Esophagus muscularis mucosa (tissue), 4 donors: ENCODE results near the gene VARS1. TPM values are rescaled to one million over a fixed set of nuclear protein-coding genes. Genes with fewer than 3 reads are reported as not detected.

Source experiments
- DNase-seq: peaks from one replicate; pipeline ENCODE4 v3.0.0-alpha.2; 2017; ENCODE audit errors: extremely low spot score
- H3K27ac ChIP-seq, 4 donors: fragments of 200-600 bp; sonication (generic); replicated peaks in 1 of 4; 1 replicate in 3 of 4; 2 replicates in 1 of 4; pipeline ENCODE4 v1.5.1; 2016 to 2019; ENCODE audit warnings: mild to moderate bottlenecking in 1 of 4
- H3K27me3 ChIP-seq, 4 donors: fragments of 200-600 bp; sonication (generic); one replicate each; pipeline versions ENCODE4 v1.5.1 to v1.6.0; 2016 to 2019
- H3K36me3 ChIP-seq, 4 donors: fragments of 200-600 bp; sonication (generic); one replicate each; pipeline ENCODE4 v1.5.1; 2016 to 2019
- H3K4me1 ChIP-seq, 4 donors: fragments of 200-600 bp; sonication (generic); one replicate each; pipeline ENCODE4 v1.5.1; 2016 to 2019
- H3K4me3 ChIP-seq, 4 donors: fragments of 200-600 bp; sonication (generic); 1 replicate in 2 of 4; 2 replicates in 2 of 4; pipeline ENCODE4 v1.5.1; 2016 to 2019; ENCODE audit warnings: mild to moderate bottlenecking in 4 of 4, moderate library complexity in 1 of 4
- H3K9me3 ChIP-seq, 4 donors: fragments of 200-600 bp; sonication (generic); 1 replicate in 3 of 4; 2 replicates in 1 of 4; pipeline ENCODE4 v1.5.1; 2016 to 2019
- EP300 ChIP-seq: sonication (generic); formaldehyde crosslinking; IDR thresholded peaks from one replicate; pipeline ENCODE4 v1.6.1; 2017; ENCODE audit warnings: antibody characterized with exemption
- POLR2A ChIP-seq: fragments of 450-650 bp; IDR thresholded peaks from one replicate; pipeline ENCODE4 v1.6.1; 2017; ENCODE audit warnings: antibody characterized with exemption, moderate library complexity, mild to moderate bottlenecking, low read depth
- POLR2AphosphoS5 ChIP-seq, 2 donors: sonication (generic); formaldehyde crosslinking; IDR thresholded peaks; one replicate each; pipeline ENCODE4 v1.6.1; 2017; ENCODE audit warnings: antibody characterized with exemption in 2 of 2
- WGBS: methylation state at CpG from one replicate; pipeline ENCODE4 v1.1.5; 2018; 5-methylcytosine and 5-hydroxymethylcytosine counted together
- intact Hi-C: fragments of 100-400 bp; cut with DNase I; formaldehyde crosslinking; loops from one replicate; pipeline ENCODE4 v1.15.1; 2023
- total RNA-seq, 4 donors: library from RNA; depleted of rRNA; stranded (reverse); fragments of >200 nt; gene quantifications; one replicate each; pipeline versions ENCODE4 v1.1.0 to v1.2.1, GENCODE V29; 2016
- TF ChIP-seq, protein P1 (sequence below), 3 experiments: fragments of 200-600 bp in 2 of 3; fragments of 450-650 bp in 1 of 3; sonication (generic) in 2 of 3; IDR thresholded peaks; one replicate each; pipeline ENCODE4 v1.5.1; 2017 to 2019; ENCODE audit warnings: antibody characterized with exemption in 3 of 3, mild to moderate bottlenecking in 2 of 3, moderate library complexity in 1 of 3

The VARS1 gene
- total RNA-seq, 4 donors from 2014 or later = 25.0 to 53.2 (median 34.8) TPM

DNA sequence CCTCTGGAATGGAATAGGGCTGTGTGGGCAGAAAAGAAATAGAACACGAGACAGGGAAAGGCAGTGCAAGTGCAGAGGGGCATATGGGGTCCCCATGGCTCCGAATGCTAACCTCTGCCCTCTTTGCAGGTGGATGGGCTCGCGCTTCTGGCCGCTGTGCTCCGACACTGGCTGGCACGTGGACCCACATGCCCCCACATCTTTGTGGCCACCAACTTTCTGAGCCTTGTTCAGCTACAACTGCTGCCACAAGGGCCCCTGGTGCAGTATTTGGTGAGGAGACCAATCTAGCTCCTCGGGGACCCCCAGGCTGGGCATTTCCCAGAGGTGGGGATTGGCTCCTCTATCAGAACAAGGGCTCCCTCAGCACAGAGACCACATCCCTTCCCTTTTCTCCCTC lies 34.2 kb downstream of the VARS1 start:
- peaks cover 4 to 21% (median 16%) of the 10 kb centered on the region in 4 donors for H3K4me1 ChIP-seq
- no peak overlapping the region for H3K4me3 ChIP-seq
- H3K27me3 ChIP-seq = peaks cover 0 to 2% (median 0%) of the 10 kb centered on the region in 4 donors
- TF ChIP-seq EP300 (no peak), POLR2AphosphoS5 (IDR thresholded peaks at IDR 0.05) (no peak), POLR2A (no peak)
- TF ChIP-seq, protein P1, sequence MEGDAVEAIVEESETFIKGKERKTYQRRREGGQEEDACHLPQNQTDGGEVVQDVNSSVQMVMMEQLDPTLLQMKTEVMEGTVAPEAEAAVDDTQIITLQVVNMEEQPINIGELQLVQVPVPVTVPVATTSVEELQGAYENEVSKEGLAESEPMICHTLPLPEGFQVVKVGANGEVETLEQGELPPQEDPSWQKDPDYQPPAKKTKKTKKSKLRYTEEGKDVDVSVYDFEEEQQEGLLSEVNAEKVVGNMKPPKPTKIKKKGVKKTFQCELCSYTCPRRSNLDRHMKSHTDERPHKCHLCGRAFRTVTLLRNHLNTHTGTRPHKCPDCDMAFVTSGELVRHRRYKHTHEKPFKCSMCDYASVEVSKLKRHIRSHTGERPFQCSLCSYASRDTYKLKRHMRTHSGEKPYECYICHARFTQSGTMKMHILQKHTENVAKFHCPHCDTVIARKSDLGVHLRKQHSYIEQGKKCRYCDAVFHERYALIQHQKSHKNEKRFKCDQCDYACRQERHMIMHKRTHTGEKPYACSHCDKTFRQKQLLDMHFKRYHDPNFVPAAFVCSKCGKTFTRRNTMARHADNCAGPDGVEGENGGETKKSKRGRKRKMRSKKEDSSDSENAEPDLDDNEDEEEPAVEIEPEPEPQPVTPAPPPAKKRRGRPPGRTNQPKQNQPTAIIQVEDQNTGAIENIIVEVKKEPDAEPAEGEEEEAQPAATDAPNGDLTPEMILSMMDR (IDR thresholded peaks at IDR 0.05) = no peak
- intact Hi-C loops = no loop called here
- WGBS = 95% methylated on average over 8 of the region's 8 CpGs
- DNase-seq = no peak
- H3K27ac ChIP-seq = no peak overlapping the region
- H3K36me3 ChIP-seq = peaks cover 0 to 5% (median 0%) of the 10 kb centered on the region in 4 donors
- H3K9me3 ChIP-seq = no peaks in the 10 kb centered on the region

DNA sequence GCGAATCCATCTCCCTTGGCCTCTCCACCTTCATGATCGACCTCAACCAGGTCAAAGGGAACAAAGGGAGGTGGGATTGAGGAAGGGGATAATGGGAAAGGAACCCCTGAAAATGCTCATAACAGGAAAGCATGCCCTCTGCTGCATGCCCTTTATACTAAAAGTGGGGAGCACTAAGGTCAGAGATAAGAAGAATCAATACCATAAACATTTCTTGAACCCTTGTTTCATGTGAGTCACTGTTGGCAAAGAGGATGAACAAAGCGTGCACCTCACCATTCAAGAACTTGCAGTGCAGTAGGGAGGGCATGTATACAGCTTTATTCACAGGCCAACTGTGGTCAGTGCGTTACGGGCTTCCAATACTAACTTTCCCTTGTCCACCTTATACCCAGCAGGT lies 34.8 kb downstream of the VARS1 start:
- intact Hi-C loops = no loop called here
- 91% methylated on average over 5 of the region's 5 CpGs for WGBS
- no peak overlapping the region for H3K4me3 ChIP-seq
- H3K27me3 ChIP-seq = no peaks in the 10 kb centered on the region
- H3K27ac ChIP-seq = no peak overlapping the region
- H3K9me3 ChIP-seq = no peaks in the 10 kb centered on the region
- peaks cover 4 to 15% (median 11%) of the 10 kb centered on the region in 4 donors for H3K4me1 ChIP-seq
- no peak for DNase-seq
- TF ChIP-seq POLR2AphosphoS5 (IDR thresholded peaks at IDR 0.05) = no peak
- TF ChIP-seq, protein P1 (IDR thresholded peaks at IDR 0.05) = no peak
- no peak for TF ChIP-seq POLR2A
- TF ChIP-seq EP300 = no peak
- H3K36me3 ChIP-seq = peaks cover 0 to 5% (median 0%) of the 10 kb centered on the region in 4 donors

DNA sequence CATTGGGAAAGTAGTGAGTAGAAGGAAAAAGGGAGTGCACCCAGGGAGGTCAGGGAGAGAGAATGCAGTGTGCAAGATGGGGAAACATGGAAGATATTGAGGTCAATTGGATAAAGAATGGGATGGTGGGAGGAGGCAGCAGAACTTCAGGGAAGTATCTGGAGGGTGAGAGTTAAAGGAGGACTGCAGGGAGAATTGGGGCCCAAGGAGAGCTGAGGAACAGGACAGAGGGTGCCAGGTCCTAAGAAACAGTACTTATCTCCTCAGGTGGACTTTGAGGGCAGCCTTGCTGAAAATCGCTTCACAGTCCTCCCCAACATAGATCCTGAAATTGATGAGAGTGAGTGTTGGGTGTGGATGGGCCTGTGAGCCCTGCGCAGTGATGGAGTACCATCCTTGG lies 37.3 kb downstream of the VARS1 start:
- H3K9me3 ChIP-seq = no peaks in the 10 kb centered on the region
- intact Hi-C loops = no loop called here
- H3K4me1 ChIP-seq = peaks cover under 1 to 5% (median 2%) of the 10 kb centered on the region in 4 donors
- 100% methylated on average over 2 of the region's 2 CpGs for WGBS
- TF ChIP-seq, protein P1 (IDR thresholded peaks at IDR 0.05) = no peak
- TF ChIP-seq EP300 (no peak), POLR2A (no peak), POLR2AphosphoS5 (IDR thresholded peaks at IDR 0.05) (no peak)
- no peak overlapping the region for H3K4me3 ChIP-seq
- DNase-seq = no peak
- H3K27me3 ChIP-seq = no peaks in the 10 kb centered on the region
- peaks cover 0 to 5% (median 0%) of the 10 kb centered on the region in 4 donors for H3K36me3 ChIP-seq
- H3K27ac ChIP-seq = no peak overlapping the region

DNA sequence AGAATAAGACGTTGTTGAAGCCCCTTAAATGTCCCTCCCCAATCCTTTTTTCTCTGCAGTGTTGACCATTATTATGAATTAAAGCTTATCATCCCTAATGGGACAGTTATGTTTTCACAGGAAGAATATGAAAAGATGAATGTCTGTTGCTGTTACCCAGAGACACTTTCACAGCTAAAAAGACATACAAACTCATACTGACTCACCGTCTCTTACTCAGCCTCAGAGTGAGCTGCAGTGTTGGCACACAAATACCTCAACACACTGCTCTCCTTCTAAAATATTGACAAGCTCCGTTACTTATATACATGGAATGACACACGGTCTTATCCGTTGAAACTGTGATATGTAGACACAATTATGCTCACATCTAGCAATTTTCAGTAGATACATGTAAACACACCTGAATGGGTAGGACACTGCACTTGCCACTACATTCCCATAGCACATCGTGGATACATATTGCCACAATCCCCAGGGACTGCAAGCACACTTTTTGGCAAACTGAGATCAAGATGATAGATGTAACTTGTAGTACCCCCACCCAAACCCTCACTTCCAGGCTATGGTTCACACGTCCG lies 42.7 kb downstream of the VARS1 start:
- intact Hi-C loops = no loop called here
- 75% methylated on average over 8 of the region's 8 CpGs for WGBS
- no peak for DNase-seq
- no peak for TF ChIP-seq EP300
- Histone ChIP-seq H3K9me3 (no peaks in the 10 kb centered on the region), H3K4me1 (peaks cover 0 to 3% (median under 1%) of the 10 kb centered on the region in 4 donors), H3K27ac (no peak overlapping the region), H3K27me3 (no peaks in the 10 kb centered on the region), H3K4me3 (no peak overlapping the region), H3K36me3 (no peaks in the 10 kb centered on the region)

DNA sequence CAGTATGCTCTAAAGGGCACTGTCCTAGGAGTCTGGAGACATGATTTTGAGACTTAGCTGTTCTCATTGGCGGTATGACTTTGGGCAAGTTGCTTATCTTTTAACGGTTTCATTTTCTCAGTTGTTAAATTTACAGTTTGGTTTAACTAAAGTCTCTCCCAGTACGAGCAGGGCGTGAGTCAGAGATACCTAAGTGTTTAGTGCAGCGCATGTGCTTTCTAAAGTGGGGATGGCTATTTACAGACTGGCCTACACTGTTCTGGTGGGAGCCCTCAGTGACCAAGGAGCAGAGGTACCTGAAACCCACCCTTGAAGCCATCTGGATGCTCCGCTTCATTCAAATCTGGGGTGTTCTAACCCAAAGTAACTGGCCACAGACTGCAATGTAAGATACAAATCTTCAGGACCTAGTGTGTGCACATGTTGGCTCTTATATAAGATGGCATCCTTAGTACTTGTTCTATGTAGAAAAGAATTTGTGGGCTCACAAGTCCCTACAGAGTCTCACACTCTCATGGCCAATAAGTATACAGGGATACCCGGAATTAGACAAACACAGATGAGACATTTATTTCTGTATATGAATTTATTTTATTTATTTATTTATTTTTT lies 45.0 kb downstream of the VARS1 start:
- 84% methylated on average over 7 of the region's 7 CpGs for WGBS
- Histone ChIP-seq H3K27ac (no peak overlapping the region), H3K4me1 (peaks cover 0 to 18% (median 10%) of the 10 kb centered on the region in 4 donors), H3K36me3 (no peaks in the 10 kb centered on the region), H3K4me3 (no peak overlapping the region), H3K9me3 (no peaks in the 10 kb centered on the region), H3K27me3 (no peaks in the 10 kb centered on the region)
- DNase-seq = no peak
- intact Hi-C loops = no loop called here
- TF ChIP-seq POLR2AphosphoS5 (IDR thresholded peaks at IDR 0.05) (no peak), POLR2A (no peak), EP300 (no peak)
- TF ChIP-seq, protein P1 (IDR thresholded peaks at IDR 0.05) = no peak
